GM19324 (cell line): ENCODE data around the gene AGRN.
A peak's percentile ranks its signal among the peaks of the same experiment; 100 is the strongest.
"Not testable (repeated sequence)": the region's sequence is repeated elsewhere in the genome, so short reads cannot be mapped to it uniquely, and the experiment has no call there.

Experiments
- ATAC-seq: cut with Tn5 transposase; IDR thresholded peaks from one replicate; pipeline ENCODE4 v1.9.1; 2021; ENCODE audit warnings: mild to moderate bottlenecking, moderate library complexity; ENCODE audit not compliant: unreplicated experiment, low FRiP score

The AGRN gene

DNA sequence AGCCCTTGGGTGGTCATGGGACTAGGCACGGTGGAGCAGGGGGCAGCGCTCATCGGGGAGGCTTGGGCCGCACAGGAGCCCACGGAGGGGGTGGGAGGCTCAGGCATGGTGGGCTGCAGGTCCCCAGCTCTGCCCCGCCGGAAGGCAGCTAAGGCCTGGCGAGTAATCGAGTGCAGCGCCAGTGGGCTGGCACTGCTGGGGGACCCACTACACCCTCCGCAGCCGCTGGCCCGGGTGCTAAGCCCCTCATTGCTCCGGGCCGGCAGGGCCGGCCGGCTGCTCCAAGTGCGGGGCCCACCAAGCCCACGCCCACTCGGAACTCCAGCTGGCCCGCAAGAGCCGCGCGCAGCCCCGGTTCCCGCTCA, 1.6 kb upstream of the AGRN start:
- ATAC-seq: not testable (repeated sequence)

DNA sequence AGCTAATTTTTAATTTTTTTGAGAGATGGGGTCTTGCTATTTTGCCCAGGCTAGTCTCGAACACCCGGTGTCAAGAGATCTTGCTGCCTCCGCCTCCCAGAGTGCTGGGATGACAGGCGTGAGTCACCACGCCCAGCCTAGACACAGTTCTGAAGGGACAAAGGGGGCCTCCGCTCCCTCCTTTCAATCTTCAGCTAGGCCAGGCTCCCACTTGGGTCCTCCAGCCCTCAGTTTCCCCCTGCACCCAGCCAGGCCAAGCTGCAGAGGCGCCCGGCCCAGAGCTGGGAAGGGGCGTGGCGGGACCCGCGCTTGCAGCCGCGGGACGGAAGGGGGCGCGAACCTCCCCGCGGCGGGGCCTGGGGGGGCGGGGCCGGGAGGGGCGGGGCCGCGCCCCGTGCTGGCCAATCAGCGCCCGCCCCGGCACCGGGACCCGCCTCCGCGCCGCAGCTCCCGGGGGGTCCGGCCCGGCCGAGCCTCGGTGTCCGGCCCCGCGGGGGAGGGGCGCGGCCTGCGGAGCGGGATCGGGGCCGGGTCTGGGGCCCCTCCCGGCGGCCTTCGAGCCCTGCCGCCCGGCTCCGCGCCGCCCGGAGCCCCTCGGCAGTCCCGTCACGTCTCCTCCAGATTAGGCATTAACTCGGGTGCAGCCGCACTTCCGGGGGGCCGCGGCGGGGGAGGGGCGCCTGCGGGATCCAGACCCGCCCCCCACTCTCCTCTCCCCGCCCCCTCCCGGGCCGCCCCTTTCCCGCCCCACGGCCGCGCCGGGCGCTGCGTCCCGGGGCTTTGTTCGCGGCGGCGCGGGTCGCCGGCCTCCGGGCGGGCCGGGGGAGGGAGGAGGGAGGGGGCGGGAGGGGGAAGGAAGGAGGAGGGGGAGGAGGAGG, 559 bp upstream of the AGRN start:
- peak; percentile 77 for ATAC-seq

- peak; percentile 26 for ATAC-seq
Observed at GRCh38 chr1:1020415-1021009, 592 bp downstream of the AGRN start.

DNA sequence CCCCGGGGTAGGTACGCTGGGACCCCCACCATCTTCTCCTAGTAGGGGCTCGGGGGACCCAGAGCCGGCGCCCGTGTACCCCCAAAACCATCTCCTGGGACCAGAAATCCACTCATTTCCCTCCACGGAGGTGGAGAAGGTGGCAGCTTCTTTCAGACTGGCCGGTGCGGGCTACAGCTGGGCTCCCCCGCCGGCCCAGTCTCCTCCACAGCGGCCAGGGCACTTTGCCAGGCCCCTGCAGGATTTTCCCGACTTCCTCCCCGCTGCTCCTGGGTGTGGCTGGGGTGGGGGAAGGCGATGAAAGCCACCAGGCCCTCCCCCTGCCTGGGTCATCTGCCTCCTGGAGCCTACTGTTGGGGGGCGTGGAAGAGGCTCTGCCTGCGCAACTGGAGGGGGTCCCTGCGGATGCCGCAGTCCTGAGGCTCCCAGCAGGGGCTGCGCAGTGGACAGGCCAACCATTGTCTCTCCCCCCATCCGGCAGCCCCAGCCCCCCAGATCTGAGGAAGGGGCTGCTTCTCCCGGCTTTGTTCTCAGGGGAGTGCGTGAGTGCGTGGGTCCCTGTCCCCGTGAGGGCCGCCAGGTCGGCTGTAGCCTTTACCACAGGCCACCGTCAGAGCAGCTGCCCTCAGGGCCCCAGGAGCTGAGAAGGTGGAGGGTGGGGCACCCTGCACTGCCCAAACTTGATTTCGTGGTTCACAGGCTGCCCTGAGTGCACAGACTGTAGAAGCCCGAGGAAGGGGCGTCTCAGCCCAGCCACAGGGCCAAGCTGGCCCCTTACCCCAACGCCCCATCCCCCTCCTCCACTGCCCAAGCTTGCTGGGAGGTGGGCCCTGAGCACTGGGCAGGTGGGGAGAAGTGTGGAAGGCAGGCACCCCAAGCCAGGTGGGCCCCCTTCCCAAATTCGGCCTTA, 1.3 kb downstream of the AGRN start:
- ATAC-seq: no peak

GRCh38 chr1:1021920-1022259, 2.0 kb downstream of the AGRN start:
- no peak for ATAC-seq

GRCh38 chr1:1022302-1023009, 2.5 kb downstream of the AGRN start:
- no peak for ATAC-seq

GRCh38 chr1:1023700-1024099, 3.8 kb downstream of the AGRN start:
- ATAC-seq: no peak

- no peak for ATAC-seq
Observed at GRCh38 chr1:1024149-1024770, 4.3 kb downstream of the AGRN start.

GRCh38 chr1:1024771-1025699, 5.1 kb downstream of the AGRN start:
- ATAC-seq: no peak

- no peak for ATAC-seq
Observed at GRCh38 chr1:1025730-1026129, 5.8 kb downstream of the AGRN start.

DNA sequence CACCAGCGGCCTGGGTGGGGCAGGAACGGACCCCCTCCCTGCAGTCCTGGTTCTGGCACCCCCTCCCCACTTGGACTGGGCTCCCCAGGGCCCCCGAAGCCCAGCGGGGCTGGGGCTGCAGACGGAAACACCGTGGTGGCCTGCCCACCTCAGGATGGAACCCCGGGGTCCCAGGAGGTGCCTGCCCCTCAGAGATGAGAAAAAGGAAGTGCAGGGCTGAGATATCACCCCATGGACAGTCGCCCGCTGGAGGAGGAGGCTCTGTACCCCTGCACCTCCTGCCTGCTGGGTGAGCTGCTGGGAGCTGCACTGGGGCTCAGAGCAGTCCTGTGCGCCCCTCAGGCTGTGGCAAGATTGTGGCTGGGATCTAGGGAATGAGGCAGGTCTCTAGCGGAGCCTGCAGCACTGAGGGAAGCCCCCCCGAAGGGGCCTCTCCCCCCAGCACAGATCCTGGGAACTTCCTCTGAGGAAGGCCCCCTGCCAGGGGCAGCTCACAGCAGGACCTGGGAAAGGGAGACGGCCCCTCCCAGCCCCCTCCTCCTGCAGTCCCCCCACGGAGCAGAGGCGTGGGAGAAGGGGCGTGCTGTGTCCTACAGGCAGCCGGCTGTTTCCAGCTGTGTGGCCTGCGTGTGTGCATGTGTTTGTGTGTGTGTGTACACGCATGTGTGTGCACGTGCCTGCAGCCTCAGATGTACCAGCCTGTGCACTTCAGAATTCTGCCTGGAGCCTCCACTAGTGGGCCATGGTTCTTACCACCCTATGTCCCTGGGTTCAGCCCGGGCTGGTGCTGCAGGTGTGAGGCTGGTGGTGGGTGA, 6.9 kb downstream of the AGRN start:
- no peak for ATAC-seq

- no peak for ATAC-seq
Observed at GRCh38 chr1:1027791-1028190, 7.9 kb downstream of the AGRN start.

GRCh38 chr1:1030867-1031658, 11.1 kb downstream of the AGRN start:
- ATAC-seq: not testable (repeated sequence)

DNA sequence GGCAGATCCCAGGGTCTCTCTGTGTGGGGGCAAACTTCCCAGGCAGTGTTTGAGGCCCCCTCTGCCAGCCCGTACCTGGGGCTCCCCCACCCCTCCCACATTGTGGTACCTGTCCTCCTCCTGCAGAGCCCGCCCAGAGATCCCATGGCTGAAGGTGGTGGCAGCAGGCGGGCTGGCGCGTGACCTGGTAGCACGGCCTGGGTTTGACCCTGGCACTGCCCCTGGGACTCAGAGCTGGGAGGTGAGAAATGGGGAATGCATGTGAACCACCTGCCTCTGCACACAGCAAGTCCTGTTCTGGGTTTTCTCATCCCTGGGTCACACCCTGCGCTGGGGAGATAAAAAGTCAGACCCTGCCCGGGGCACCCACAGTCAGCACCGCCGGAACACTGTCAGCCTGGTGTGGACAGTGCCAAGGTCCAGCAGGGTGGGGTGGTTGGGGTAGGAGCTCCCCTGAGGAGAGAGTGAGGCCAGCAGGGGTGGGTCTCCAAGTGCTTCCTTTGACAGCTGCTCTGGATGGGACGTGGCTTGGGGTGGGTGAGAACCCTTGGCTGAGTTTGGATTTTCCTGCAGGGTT, 11.8 kb downstream of the AGRN start:
- ATAC-seq: no peak

DNA sequence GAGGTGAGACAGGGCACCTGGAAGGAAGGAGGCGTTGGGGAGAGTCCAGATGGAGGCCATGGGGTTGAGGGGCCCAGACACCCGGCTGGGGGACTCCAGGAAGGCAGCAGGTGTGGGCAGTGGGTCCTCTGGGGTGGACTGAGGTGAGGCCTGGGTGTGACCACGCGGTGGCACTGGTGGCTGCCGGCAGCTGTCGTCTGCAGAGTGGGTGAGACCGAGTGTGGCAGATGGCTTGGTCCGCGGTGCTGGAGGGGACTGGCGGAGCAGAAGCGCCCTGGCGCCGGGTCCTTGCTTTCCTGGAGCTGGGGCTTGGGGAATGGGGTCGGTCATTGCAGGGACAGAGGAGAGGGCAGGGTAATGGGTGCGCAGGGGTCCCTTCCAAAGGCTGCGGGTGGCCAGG, 12.5 kb downstream of the AGRN start:
- no peak for ATAC-seq

DNA sequence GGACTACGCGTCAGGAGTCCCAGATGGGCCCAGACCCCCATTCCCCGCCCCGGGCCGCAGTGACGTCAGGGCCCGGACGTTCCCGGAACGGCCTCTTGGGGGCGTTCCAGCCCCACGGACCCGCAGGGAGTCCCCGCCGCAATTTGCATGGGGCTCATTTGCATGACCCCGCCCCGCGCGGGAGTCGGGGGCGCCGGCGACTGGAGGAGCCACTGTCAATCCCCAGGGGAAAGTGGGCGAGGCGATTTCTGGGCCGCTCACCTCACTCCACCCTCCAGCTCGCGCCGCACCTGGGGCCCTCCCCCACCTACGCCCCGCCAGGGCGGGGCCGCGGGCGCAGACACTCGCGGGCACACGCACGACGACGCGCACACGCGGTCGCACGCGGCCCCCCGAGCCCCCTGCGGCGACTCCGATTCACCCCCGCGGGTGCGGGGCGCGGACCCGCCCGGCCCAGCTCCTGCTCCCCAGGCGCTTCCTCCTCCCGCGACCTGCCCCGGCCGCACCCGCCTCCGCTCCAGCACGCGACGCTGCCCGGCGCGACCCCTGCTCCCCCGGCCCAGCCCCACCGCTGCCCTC, 13.2 kb downstream of the AGRN start:
- ATAC-seq: peak; percentile 84
